OCI-LY3 (cell line): ENCODE results near the gene FURIN.

Experiments used
- H2AFZ ChIP-seq: fragments of 200-600, 300-600 bp; shearing (Covaris generic); 2 replicates; pipeline ENCODE4 v1.6.0; 2014; ENCODE audit warnings: antibody characterized with exemption, low read depth, low read length
- H3K27ac ChIP-seq: fragments of 200-600, 300-600 bp; sonication (generic); 2 replicates; pipeline ENCODE4 v1.5.1; 2014; ENCODE audit warnings: mild to moderate bottlenecking, low read length, moderate library complexity, mixed read lengths
- H3K27me3 ChIP-seq: fragments of 200-600, 300-600 bp; sonication (generic); 2 replicates; pipeline ENCODE4 v1.6.1; 2014; ENCODE audit warnings: low read depth, low read length, mixed read lengths
- H3K36me3 ChIP-seq: fragments of 200-600, 300-600 bp; sonication (generic); replicated peaks from 2 replicates; pipeline ENCODE3; 2014; ENCODE audit warnings: low read depth, low read length, mixed read lengths
- H3K4me1 ChIP-seq: fragments of 300-600, 200-600 bp; sonication (generic); 2 replicates; pipeline ENCODE4 v1.6.1; 2014; ENCODE audit warnings: low read length, mixed read lengths
- H3K4me2 ChIP-seq: fragments of 200-600, 300-600 bp; sonication (generic); 2 replicates; pipeline ENCODE4 v1.6.1; 2014; ENCODE audit warnings: low read length, mixed read lengths
- H3K4me3 ChIP-seq: fragments of 300-600, 200-600 bp; sonication (generic); 2 replicates; pipeline ENCODE4 v1.5.1; 2014; ENCODE audit warnings: antibody characterized with exemption, mild to moderate bottlenecking, low read length, moderate library complexity
- H3K79me2 ChIP-seq: fragments of 300-600, 200-600 bp; shearing (Covaris generic); 2 replicates; pipeline ENCODE4 v1.6.1; 2014; ENCODE audit warnings: mild to moderate bottlenecking, low read length, mixed read lengths
- H3K9ac ChIP-seq: fragments of 300-600, 200-600 bp; shearing (Covaris generic); 2 replicates; pipeline ENCODE4 v1.6.0; 2014; ENCODE audit warnings: mild to moderate bottlenecking, low read length, moderate library complexity
- H3K9me3 ChIP-seq: fragments of 200-600, 300-600 bp; shearing (Covaris generic); 2 replicates; pipeline ENCODE4 v1.6.1; 2014; ENCODE audit warnings: low read length, mixed read lengths; ENCODE audit not compliant: insufficient read depth
- H4K20me1 ChIP-seq: fragments of 200-600, 300-600 bp; sonication (generic); 2 replicates; pipeline ENCODE4 v1.6.1; 2016; ENCODE audit warnings: low read length, mixed read lengths; ENCODE audit not compliant: insufficient read depth
- CTCF ChIP-seq: fragments of 200-600, 300-600 bp; sonication (generic); IDR thresholded peaks from 2 replicates; pipeline ENCODE4 v1.5.1; 2014; ENCODE audit warnings: antibody characterized with exemption, low read length, low read depth
- EZH2phosphoT487 ChIP-seq: fragments of 200-600 bp; shearing (Covaris generic); IDR thresholded peaks from 2 replicates; pipeline ENCODE4 v1.6.1; 2018; ENCODE audit warnings: antibody characterized with exemption, mixed run types, low read depth

FURIN gene

GRCh38 chr15:90859234-90860131 is 8.9 kb upstream of the FURIN start:
- Histone ChIP-seq H3K4me1 (peaks cover 9% of the 10 kb centered on the region), H3K27me3 (no peaks in the 10 kb centered on the region), H3K9ac (no peak overlapping the region), H3K9me3 (no peaks in the 10 kb centered on the region), H2AFZ (no peak overlapping the region), H3K4me3 (no peak overlapping the region), H3K27ac (no peak overlapping the region), H3K36me3 (no peaks in the 10 kb centered on the region), H4K20me1 (no peaks in the 10 kb centered on the region), H3K4me2 (no peak overlapping the region), H3K79me2 (no peaks in the 10 kb centered on the region)
- no peak for TF ChIP-seq EZH2phosphoT487
- no peak for TF ChIP-seq CTCF

GRCh38 chr15:90860450-90860849 is 7.9 kb upstream of the FURIN start:
- H3K4me1 ChIP-seq: peaks cover 6% of the 10 kb centered on the region
- H2AFZ ChIP-seq: no peak overlapping the region
- no peak for TF ChIP-seq EZH2phosphoT487
- no peak for TF ChIP-seq CTCF
- H3K4me2 ChIP-seq: no peak overlapping the region
- H3K79me2 ChIP-seq: no peaks in the 10 kb centered on the region
- H3K27me3 ChIP-seq: no peaks in the 10 kb centered on the region
- H3K4me3 ChIP-seq: no peak overlapping the region
- H3K9me3 ChIP-seq: no peaks in the 10 kb centered on the region
- no peaks in the 10 kb centered on the region for H4K20me1 ChIP-seq
- H3K36me3 ChIP-seq: no peaks in the 10 kb centered on the region
- H3K27ac ChIP-seq: no peak overlapping the region
- H3K9ac ChIP-seq: no peak overlapping the region

GRCh38 chr15:90860942-90861675 is 7.3 kb upstream of the FURIN start:
- no peak overlapping the region for H3K9ac ChIP-seq
- H3K4me1 ChIP-seq: peaks cover 6% of the 10 kb centered on the region
- no peaks in the 10 kb centered on the region for H4K20me1 ChIP-seq
- H3K27me3 ChIP-seq: peaks cover 4% of the 10 kb centered on the region; the same call in 1 of the 2 replicates
- H3K9me3 ChIP-seq: no peaks in the 10 kb centered on the region
- no peak overlapping the region for H3K4me3 ChIP-seq
- H3K36me3 ChIP-seq: no peaks in the 10 kb centered on the region
- no peak for TF ChIP-seq CTCF
- no peak for TF ChIP-seq EZH2phosphoT487
- H3K79me2 ChIP-seq: no peaks in the 10 kb centered on the region
- H3K27ac ChIP-seq: no peak overlapping the region
- H3K4me2 ChIP-seq: no peak overlapping the region
- H2AFZ ChIP-seq: no peak overlapping the region

GRCh38 chr15:90862487-90862886 is 5.9 kb upstream of the FURIN start:
- TF ChIP-seq EZH2phosphoT487: no peak
- no peak for TF ChIP-seq CTCF
- H2AFZ ChIP-seq: no peak overlapping the region

More at GRCh38 chr15:90862487-90862886, 5.9 kb upstream of the FURIN start:
- H3K4me2 ChIP-seq: no peak overlapping the region
- no peaks in the 10 kb centered on the region for H3K4me1 ChIP-seq
- H3K9ac ChIP-seq: no peak overlapping the region
- H3K79me2 ChIP-seq: no peaks in the 10 kb centered on the region
- H4K20me1 ChIP-seq: no peaks in the 10 kb centered on the region
- H3K27ac ChIP-seq: no peak overlapping the region
- no peaks in the 10 kb centered on the region for H3K9me3 ChIP-seq
- peaks cover 17% of the 10 kb centered on the region for H3K27me3 ChIP-seq
- no peaks in the 10 kb centered on the region for H3K36me3 ChIP-seq
- H3K4me3 ChIP-seq: no peak overlapping the region
